ENCODE results near the gene GPN2.

GRCh38 chr1:26828411-26828991 lies 61.6 kb downstream of the GPN2 start:
- TF ChIP-seq, protein P1, sequence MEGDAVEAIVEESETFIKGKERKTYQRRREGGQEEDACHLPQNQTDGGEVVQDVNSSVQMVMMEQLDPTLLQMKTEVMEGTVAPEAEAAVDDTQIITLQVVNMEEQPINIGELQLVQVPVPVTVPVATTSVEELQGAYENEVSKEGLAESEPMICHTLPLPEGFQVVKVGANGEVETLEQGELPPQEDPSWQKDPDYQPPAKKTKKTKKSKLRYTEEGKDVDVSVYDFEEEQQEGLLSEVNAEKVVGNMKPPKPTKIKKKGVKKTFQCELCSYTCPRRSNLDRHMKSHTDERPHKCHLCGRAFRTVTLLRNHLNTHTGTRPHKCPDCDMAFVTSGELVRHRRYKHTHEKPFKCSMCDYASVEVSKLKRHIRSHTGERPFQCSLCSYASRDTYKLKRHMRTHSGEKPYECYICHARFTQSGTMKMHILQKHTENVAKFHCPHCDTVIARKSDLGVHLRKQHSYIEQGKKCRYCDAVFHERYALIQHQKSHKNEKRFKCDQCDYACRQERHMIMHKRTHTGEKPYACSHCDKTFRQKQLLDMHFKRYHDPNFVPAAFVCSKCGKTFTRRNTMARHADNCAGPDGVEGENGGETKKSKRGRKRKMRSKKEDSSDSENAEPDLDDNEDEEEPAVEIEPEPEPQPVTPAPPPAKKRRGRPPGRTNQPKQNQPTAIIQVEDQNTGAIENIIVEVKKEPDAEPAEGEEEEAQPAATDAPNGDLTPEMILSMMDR (conservative IDR thresholded peaks at IDR 0.05; ENCODE audit: low read depth, low read length), result no peak
- no peak for TF ChIP-seq POLR2A (IDR thresholded peaks at IDR 0.05; ENCODE audit: low read depth, low read length)

Measured in IMR-90 (cell line).